ENCODE results near the gene IER3IP1. TPM values are rescaled to one million over a fixed set of nuclear protein-coding genes. Genes with fewer than 3 reads are reported as not detected.

The IER3IP1 gene
- total and polyA plus RNA-seq, 2 of the 13 experiments (the other 11 are each of a cell fraction or from before 2014, with no cell fraction given), result 18.7 to 26.1 TPM

GRCh38 chr18:47175898-47176575, at the start of gene IER3IP1 (continued):
- TF ChIP-seq, protein P1, sequence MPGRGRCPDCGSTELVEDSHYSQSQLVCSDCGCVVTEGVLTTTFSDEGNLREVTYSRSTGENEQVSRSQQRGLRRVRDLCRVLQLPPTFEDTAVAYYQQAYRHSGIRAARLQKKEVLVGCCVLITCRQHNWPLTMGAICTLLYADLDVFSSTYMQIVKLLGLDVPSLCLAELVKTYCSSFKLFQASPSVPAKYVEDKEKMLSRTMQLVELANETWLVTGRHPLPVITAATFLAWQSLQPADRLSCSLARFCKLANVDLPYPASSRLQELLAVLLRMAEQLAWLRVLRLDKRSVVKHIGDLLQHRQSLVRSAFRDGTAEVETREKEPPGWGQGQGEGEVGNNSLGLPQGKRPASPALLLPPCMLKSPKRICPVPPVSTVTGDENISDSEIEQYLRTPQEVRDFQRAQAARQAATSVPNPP (CRISPR knock-in tag; IDR thresholded peaks at IDR 0.05), result peak; percentile 70; the same call in 1 of the 2 replicates
- TF ChIP-seq MED1 (CRISPR knock-in tag; IDR thresholded peaks at IDR 0.05) (peak; percentile 72), SOX6 (IDR thresholded peaks at IDR 0.05) (no peak), SOX6 (CRISPR knock-in tag; IDR thresholded peaks at IDR 0.05) (peak; percentile 50; the same call in 1 of the 2 replicates), TCF12 (IDR thresholded peaks at IDR 0.05) (no peak), TCF12 (CRISPR knock-in tag; IDR thresholded peaks at IDR 0.05) (0 out of 2 replicates have a peak, but pooled peaks have one; percentile 63), ATF6 (CRISPR knock-in tag; conservative IDR thresholded peaks at IDR 0.05) (peak; percentile 90), ZNF713 (CRISPR knock-in tag; IDR thresholded peaks at IDR 0.05) (no peak), ZNF747 (CRISPR knock-in tag; IDR thresholded peaks at IDR 0.05; ENCODE audit: borderline replicate concordance) (0 out of 2 replicates have a peak, but pooled peaks have one; percentile 59), ZNF274 (CRISPR knock-in tag; IDR thresholded peaks at IDR 0.05) (peak; percentile 80; the same call in 1 of the 2 replicates), ARID5B (CRISPR knock-in tag; IDR thresholded peaks at IDR 0.05) (peak; percentile 58), RXRB (CRISPR knock-in tag; IDR thresholded peaks at IDR 0.05; ENCODE audit: borderline replicate concordance) (peak; percentile 37; the same call in 1 of the 2 replicates), TBX2 (CRISPR knock-in tag; IDR thresholded peaks at IDR 0.05; ENCODE audit: borderline replicate concordance) (peak; percentile 35; the same call in 1 of the 2 replicates), TARDBP (CRISPR knock-in tag; IDR thresholded peaks at IDR 0.05) (peak; percentile 69), ZNF674 (CRISPR knock-in tag; IDR thresholded peaks at IDR 0.05; ENCODE audit: low read depth) (no peak), CEBPZ (IDR thresholded peaks at IDR 0.05; ENCODE audit: low read length) (no peak), ZSCAN12 (CRISPR knock-in tag; IDR thresholded peaks at IDR 0.05) (peak; percentile 77; the same call in 1 of the 2 replicates), SALL1 (CRISPR knock-in tag; IDR thresholded peaks at IDR 0.05) (peak; percentile 91)
